GM06990 (cell line): ENCODE measurements around the gene ANGPTL5.
A peak's percentile ranks its signal among the peaks of the same experiment; 100 is the strongest.

ENCODE experiments used
- DNase-seq: peaks from one replicate; pipeline ENCODE4 v3.0.0-alpha.2; 2011; ENCODE audit not compliant: insufficient read length; ENCODE audit errors: extremely low read depth
- H3K27me3 ChIP-seq: replicated peaks from 2 replicates; pipeline ENCODE4 v1.6.0; 2011; ENCODE audit warnings: low read length; ENCODE audit not compliant: control insufficient read depth, insufficient read depth
- H3K36me3 ChIP-seq: 2 replicates; pipeline ENCODE4 v1.5.1; 2011; ENCODE audit warnings: low read length; ENCODE audit not compliant: control insufficient read depth, insufficient read depth
- H3K4me3 ChIP-seq: replicated peaks from 2 replicates; pipeline ENCODE4 v1.5.1; 2011; ENCODE audit warnings: low read depth, mild to moderate bottlenecking, control low read depth, low read length
- TF ChIP-seq, protein P1 (sequence below): IDR thresholded peaks from 2 replicates; pipeline ENCODE4 v1.5.1; 2011; ENCODE audit warnings: low read length, control low read depth, mild to moderate bottlenecking, inconsistent platforms; ENCODE audit not compliant: insufficient read depth, poor library complexity, severe bottlenecking

ANGPTL5 gene

DNA sequence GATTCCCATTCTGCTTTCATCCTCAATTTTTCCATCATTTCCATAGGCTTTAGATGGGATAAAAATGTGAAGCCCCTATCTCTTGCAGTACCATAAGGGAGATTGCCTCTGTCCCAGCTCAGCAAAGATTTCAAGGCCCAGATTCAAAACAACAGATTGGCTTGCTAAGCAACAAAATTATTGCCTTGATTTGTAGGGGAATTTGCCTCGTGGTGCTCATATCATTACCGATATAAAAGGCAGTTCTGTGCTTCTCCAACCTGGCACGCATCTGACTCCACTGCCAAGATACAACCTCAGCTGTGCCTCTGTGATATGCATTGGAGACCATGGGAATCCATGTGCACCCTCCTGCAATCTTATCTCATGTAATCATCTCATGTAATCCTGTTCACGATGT is 26.6 kb downstream of the ANGPTL5 start:
- DNase-seq = no peak
- TF ChIP-seq, protein P1, sequence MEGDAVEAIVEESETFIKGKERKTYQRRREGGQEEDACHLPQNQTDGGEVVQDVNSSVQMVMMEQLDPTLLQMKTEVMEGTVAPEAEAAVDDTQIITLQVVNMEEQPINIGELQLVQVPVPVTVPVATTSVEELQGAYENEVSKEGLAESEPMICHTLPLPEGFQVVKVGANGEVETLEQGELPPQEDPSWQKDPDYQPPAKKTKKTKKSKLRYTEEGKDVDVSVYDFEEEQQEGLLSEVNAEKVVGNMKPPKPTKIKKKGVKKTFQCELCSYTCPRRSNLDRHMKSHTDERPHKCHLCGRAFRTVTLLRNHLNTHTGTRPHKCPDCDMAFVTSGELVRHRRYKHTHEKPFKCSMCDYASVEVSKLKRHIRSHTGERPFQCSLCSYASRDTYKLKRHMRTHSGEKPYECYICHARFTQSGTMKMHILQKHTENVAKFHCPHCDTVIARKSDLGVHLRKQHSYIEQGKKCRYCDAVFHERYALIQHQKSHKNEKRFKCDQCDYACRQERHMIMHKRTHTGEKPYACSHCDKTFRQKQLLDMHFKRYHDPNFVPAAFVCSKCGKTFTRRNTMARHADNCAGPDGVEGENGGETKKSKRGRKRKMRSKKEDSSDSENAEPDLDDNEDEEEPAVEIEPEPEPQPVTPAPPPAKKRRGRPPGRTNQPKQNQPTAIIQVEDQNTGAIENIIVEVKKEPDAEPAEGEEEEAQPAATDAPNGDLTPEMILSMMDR = no peak

DNA sequence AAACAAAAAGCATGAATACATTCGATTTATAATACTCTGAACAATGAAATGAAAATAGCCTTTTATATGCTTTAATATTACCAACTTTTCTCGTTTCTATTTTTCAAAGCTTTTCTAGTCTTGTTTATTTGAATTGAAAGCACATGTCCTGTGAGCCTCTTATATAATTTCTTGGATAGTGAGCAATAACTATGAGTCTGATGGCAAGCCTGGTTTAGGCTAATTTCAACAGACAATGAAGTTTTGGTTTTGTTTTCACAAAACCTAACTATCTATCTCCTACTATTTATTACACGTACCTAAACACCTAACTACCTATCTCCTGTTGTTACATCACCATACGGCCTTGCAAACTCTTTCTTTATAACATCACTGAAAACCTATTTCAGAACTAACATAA is 30.7 kb downstream of the ANGPTL5 start:
- no peaks in the 10 kb centered on the region for H3K36me3 ChIP-seq
- H3K4me3 ChIP-seq = no peak overlapping the region
- no peaks in the 10 kb centered on the region for H3K27me3 ChIP-seq
- no peak for DNase-seq
- TF ChIP-seq, protein P1 = no peak

More for the DNA sequence above, 26.6 kb downstream of the ANGPTL5 start:
- Histone ChIP-seq H3K36me3 (no peaks in the 10 kb centered on the region), H3K4me3 (no peak overlapping the region), H3K27me3 (no peaks in the 10 kb centered on the region)

DNA sequence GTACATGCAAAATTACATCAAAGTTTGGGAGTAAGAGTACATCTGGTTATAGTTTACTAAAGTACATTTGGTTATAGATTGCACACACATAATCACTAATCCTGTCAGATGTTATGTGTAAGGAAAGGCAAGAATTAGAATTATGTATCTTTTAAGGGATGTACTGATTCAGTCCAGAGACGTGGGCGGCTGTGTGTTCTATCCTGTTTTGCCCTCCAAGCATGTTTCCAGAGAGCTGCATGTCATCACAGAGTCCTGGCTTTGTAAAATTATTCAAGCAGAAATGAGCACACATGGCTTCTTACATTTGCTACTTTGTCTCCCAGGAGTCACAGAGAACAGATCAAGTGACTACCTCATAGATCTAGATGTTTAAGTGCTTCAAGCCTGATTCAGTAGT is 34.7 kb downstream of the ANGPTL5 start:
- no peaks in the 10 kb centered on the region for H3K36me3 ChIP-seq
- H3K27me3 ChIP-seq = no peaks in the 10 kb centered on the region
- no peak for DNase-seq
- TF ChIP-seq, protein P1 = no peak
- no peak overlapping the region for H3K4me3 ChIP-seq

DNA sequence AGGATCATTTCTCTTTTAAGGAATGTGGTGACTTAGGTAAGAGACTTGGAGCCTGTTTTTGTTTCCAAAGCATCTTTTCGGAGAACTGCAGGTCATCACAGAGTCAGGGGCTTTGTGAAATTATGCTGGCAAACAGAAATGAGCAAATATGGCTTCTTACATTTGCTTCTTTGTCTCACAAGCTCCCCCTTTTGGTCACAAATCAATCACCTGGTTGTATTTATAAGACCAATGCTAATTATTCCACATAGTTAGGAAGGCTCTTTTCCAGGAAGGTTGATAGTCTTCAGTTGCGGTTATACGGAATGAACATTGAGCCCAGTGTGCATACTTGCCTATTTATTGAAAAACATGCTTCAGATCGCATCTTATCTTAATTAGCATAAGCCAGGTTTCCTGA is 36.1 kb downstream of the ANGPTL5 start:
- H3K27me3 ChIP-seq = no peaks in the 10 kb centered on the region
- TF ChIP-seq, protein P1 = peak; percentile 56
- no peaks in the 10 kb centered on the region for H3K36me3 ChIP-seq
- H3K4me3 ChIP-seq = no peak overlapping the region
- no peak for DNase-seq

DNA sequence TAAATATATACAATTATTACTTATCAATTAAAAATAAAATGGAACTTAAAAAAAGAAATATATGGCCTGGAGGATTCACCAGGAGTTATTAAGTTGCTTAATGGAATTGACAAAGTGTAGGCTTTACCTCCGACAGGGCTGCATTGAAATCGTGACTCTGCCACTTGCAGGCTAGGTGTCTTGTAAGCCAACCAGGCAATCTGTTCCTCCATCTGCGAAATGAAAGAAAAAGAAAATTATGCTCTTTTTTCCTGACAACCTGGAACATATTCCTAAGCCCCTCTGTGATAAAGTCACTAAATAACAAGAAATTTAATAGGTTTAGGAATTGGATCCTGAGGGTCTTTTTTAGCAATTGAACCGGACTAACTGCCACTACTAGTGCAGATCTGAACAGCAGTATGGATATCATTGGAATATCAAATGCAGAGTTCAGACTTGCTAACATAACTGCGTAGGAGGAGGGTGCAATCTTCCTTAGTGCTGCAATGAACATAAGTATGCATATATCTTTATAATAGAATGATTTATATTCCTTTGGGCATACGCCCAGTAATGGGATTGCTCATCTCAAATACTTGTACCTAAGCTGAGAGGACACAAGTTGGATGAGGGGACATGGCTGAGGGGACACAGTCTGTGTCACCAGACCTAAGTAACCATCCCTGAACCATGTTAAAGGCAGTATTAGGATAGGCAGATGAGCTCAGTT is 44.0 kb downstream of the ANGPTL5 start:
- Histone ChIP-seq H3K4me3 (no peak overlapping the region), H3K36me3 (no peaks in the 10 kb centered on the region), H3K27me3 (no peaks in the 10 kb centered on the region)
- no peak for DNase-seq
- TF ChIP-seq, protein P1 = no peak

DNA sequence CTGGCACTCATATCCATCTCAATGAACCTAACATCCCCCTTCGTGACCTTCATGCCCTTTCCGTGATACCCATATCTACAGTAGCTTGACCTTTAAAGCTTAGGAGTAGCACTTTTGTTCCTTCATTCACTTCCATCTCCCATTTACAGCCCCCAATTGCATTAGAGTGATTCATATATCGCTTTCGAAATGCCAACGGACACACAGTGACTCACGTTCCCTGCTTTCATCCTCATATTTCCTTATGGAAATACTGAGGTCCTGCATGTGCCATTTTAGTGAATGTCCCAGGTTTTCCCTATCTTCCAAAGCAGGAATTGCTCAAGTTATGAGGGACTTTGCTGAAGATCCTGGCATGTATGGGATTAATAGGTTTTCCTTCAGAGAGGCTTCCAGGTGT is 45.8 kb downstream of the ANGPTL5 start:
- Histone ChIP-seq H3K4me3 (no peak overlapping the region), H3K27me3 (no peaks in the 10 kb centered on the region), H3K36me3 (no peaks in the 10 kb centered on the region)
- TF ChIP-seq, protein P1 = no peak
- no peak for DNase-seq
